Mesothelial cell of epicardium (in vitro differentiated cells): ENCODE measurements around the gene CUBN. TPM values are rescaled to one million over a fixed set of nuclear protein-coding genes. Genes with fewer than 3 reads are reported as not detected.

Source experiments
- DNase-seq, 2 experiments: peaks; one replicate each; pipeline ENCODE4 v3.0.0; 2021; ENCODE audit warnings: low spot score in 2 of 2; ENCODE audit not compliant: unreplicated experiment in 2 of 2
- H3K27ac Mint-ChIP-seq: 2 replicates; pipeline ENCODE4 v1.8.0; 2021; ENCODE audit warnings: mixed read lengths
- H3K27me3 Mint-ChIP-seq: 2 replicates; pipeline ENCODE4 v1.8.0; 2021; ENCODE audit warnings: low read depth, mixed read lengths
- H3K36me3 Mint-ChIP-seq: 2 replicates; pipeline ENCODE4 v1.8.0; 2021; ENCODE audit warnings: mixed read lengths
- H3K4me1 Mint-ChIP-seq: 2 replicates; pipeline ENCODE4 v1.8.0; 2021; ENCODE audit warnings: mixed read lengths
- H3K4me3 Mint-ChIP-seq: 2 replicates; pipeline ENCODE4 v1.8.0; 2021; ENCODE audit warnings: mild to moderate bottlenecking, moderate library complexity, mixed read lengths
- H3K9me3 Mint-ChIP-seq: 2 replicates; pipeline ENCODE4 v1.8.0; 2021; ENCODE audit warnings: mixed read lengths
- total RNA-seq: library from RNA; stranded (reverse); gene quantifications from 3 replicates; pipeline ENCODE4 v1.2.1, GENCODE V29; 2021
- TF ChIP-seq, protein P1 (sequence below): fragments of 200-600 bp; sonication (generic); IDR thresholded peaks from one replicate; pipeline ENCODE4 v1.5.0; 2021; ENCODE audit warnings: antibody characterized with exemption; ENCODE audit not compliant: unreplicated experiment

CUBN gene
- total RNA-seq, 1 donor from 2014 or later = 1.5 TPM

GRCh38 chr10:16777473-16778370 is 351.9 kb downstream of the CUBN start:
- TF ChIP-seq, protein P1, sequence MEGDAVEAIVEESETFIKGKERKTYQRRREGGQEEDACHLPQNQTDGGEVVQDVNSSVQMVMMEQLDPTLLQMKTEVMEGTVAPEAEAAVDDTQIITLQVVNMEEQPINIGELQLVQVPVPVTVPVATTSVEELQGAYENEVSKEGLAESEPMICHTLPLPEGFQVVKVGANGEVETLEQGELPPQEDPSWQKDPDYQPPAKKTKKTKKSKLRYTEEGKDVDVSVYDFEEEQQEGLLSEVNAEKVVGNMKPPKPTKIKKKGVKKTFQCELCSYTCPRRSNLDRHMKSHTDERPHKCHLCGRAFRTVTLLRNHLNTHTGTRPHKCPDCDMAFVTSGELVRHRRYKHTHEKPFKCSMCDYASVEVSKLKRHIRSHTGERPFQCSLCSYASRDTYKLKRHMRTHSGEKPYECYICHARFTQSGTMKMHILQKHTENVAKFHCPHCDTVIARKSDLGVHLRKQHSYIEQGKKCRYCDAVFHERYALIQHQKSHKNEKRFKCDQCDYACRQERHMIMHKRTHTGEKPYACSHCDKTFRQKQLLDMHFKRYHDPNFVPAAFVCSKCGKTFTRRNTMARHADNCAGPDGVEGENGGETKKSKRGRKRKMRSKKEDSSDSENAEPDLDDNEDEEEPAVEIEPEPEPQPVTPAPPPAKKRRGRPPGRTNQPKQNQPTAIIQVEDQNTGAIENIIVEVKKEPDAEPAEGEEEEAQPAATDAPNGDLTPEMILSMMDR = peak; percentile 87
- no peaks in the 10 kb centered on the region for H3K27me3 Mint-ChIP-seq
- H3K9me3 Mint-ChIP-seq = no peaks in the 10 kb centered on the region
- no peaks in the 10 kb centered on the region for H3K4me1 Mint-ChIP-seq
- H3K4me3 Mint-ChIP-seq = no peak overlapping the region
- no peaks in the 10 kb centered on the region for H3K36me3 Mint-ChIP-seq
- DNase-seq = no peak
- H3K27ac Mint-ChIP-seq = no peak overlapping the region

GRCh38 chr10:16776896-16777295 is 352.7 kb downstream of the CUBN start:
- Mint-ChIP-seq H3K4me3 (no peak overlapping the region), H3K36me3 (no peaks in the 10 kb centered on the region), H3K27ac (no peak overlapping the region), H3K4me1 (no peaks in the 10 kb centered on the region), H3K27me3 (no peaks in the 10 kb centered on the region), H3K9me3 (no peaks in the 10 kb centered on the region)
- TF ChIP-seq, protein P1 = no peak
- DNase-seq = no peak

Other genes with a start within 250 kb of the CUBN start
- gene TRDMT1, start 71.9 kb upstream of the CUBN start, total RNA-seq = 8.2 to 12.3 TPM (median 8.6 TPM) in 3 replicates
- gene VIM, start 98.4 kb upstream of the CUBN start, total RNA-seq = 1,386 to 1,516 TPM (median 1,481 TPM) in 3 replicates